Panc1 (cell line): ENCODE measurements around the gene TRABD2B. TPM values are rescaled to one million over a fixed set of nuclear protein-coding genes. Genes with fewer than 3 reads are reported as not detected.

Experiments
- ATAC-seq: fragments of 200-7000 bp; cut with Tn5 transposase; 2 replicates; pipeline ENCODE4 v1.9.1; 2020; ENCODE audit warnings: mild to moderate bottlenecking, moderate library complexity
- BruUV-seq: library from RNA; stranded (reverse); fragments of 400-500 nt; replicated peaks from 2 replicates; lab custom pipeline; 2021; lab: Mats Ljungman, UMichigan
- CTCF ChIA-PET: fragments of 300-600 bp; sonication (Branson Sonifier 250); formaldehyde crosslinking; loops from one replicate; lab custom pipeline; 2022; ENCODE audit warnings: antibody characterized with exemption; lab: Charles Lee
- POLR2A ChIA-PET: fragments of 300-600 bp; sonication (Branson Sonifier 250); formaldehyde crosslinking; loops from one replicate; lab custom pipeline; 2022; ENCODE audit warnings: antibody characterized with exemption; lab: Charles Lee
- DNase-seq: peaks from one replicate; pipeline ENCODE4 v3.0.0-alpha.2; 2010; ENCODE audit warnings: low read depth, low spot score
- H3K27ac ChIP-seq: 2 replicates; pipeline ENCODE4 v1.5.1; 2011; ENCODE audit warnings: mild to moderate bottlenecking, low read length, inconsistent platforms
- H3K27me3 ChIP-seq: fragments of 200-500 bp; sonication (Bioruptor generic); 2 replicates; pipeline ENCODE4 v1.6.0; 2014; ENCODE audit warnings: low read length, inconsistent platforms; ENCODE audit not compliant: control insufficient read depth, insufficient read depth
- H3K36me3 ChIP-seq: fragments of 200-500 bp; sonication (Bioruptor generic); 2 replicates; pipeline ENCODE4 v1.5.1; 2014; ENCODE audit warnings: inconsistent platforms, mild to moderate bottlenecking, low read length, moderate library complexity; ENCODE audit not compliant: control insufficient read depth, insufficient read depth
- H3K4me1 ChIP-seq: 2 replicates; pipeline ENCODE4 v1.5.1; 2011; ENCODE audit warnings: inconsistent platforms, mild to moderate bottlenecking, low read length, moderate library complexity; ENCODE audit not compliant: control insufficient read depth, insufficient read depth
- H3K4me3 ChIP-seq, 2 experiments: 2 replicates each; pipeline ENCODE4 v1.5.1; 2011 to 2012; ENCODE audit warnings: low read depth in 2 of 2, low read length in 2 of 2, mild to moderate bottlenecking in 2 of 2, inconsistent platforms in 1 of 2, moderate library complexity in 1 of 2
- H3K9me3 ChIP-seq: fragments of 200-500 bp; sonication (Bioruptor generic); 2 replicates; pipeline ENCODE4 v1.5.1; 2014; ENCODE audit warnings: low read depth, mild to moderate bottlenecking, inconsistent platforms, low read length, moderate library complexity; ENCODE audit not compliant: control insufficient read depth, insufficient read depth
- POLR2AphosphoS5 ChIP-seq: IDR thresholded peaks from 2 replicates; pipeline ENCODE4 v1.6.1; 2012; ENCODE audit warnings: mild to moderate bottlenecking, low read depth, low read length, moderate library complexity
- SIN3A ChIP-seq: IDR thresholded peaks from 2 replicates; pipeline ENCODE4 v1.6.1; 2012; ENCODE audit warnings: low read depth, mild to moderate bottlenecking, low read length, moderate library complexity, borderline replicate concordance; ENCODE audit not compliant: insufficient read depth
- TCF7L2 ChIP-seq: IDR thresholded peaks from 2 replicates; pipeline ENCODE4 v1.6.1; 2011; ENCODE audit warnings: mild to moderate bottlenecking, low read depth, low read length, inconsistent platforms
- in situ Hi-C: cut with HindIII; loops from 2 replicates; pipeline ENCODE4 v1.10.0; 2016; ENCODE audit warnings: low sequenced_read_pairs, low pct_unique_long_range_greater_than_20kb
- intact Hi-C: fragments of 100-400 bp; cut with micrococcal nuclease; formaldehyde crosslinking; loops from one replicate; pipeline ENCODE4 v1.10.0; 2022; ENCODE audit not compliant: unreplicated experiment
- total RNA-seq: library from RNA; stranded (reverse); gene quantifications from one replicate; pipeline ENCODE4 v1.2.1, GENCODE V29; 2021; ENCODE audit not compliant: unreplicated experiment
- TF ChIP-seq, protein P1 (sequence below), 2 experiments: IDR thresholded peaks; 2 replicates each; pipeline ENCODE4 v1.6.1; 2011 to 2012; ENCODE audit warnings: low read depth in 2 of 2, control low read depth in 1 of 2, low read length in 1 of 2, mild to moderate bottlenecking in 1 of 2, moderate library complexity in 1 of 2; ENCODE audit not compliant: insufficient read depth in 1 of 2
- TF ChIP-seq, protein P2 (sequence below): fragments of 450-650 bp; IDR thresholded peaks from 2 replicates; pipeline ENCODE4 v1.5.1; 2017; ENCODE audit warnings: mild to moderate bottlenecking

TRABD2B gene
- total RNA-seq, 1 experiment from 2014 or later = not detected

DNA sequence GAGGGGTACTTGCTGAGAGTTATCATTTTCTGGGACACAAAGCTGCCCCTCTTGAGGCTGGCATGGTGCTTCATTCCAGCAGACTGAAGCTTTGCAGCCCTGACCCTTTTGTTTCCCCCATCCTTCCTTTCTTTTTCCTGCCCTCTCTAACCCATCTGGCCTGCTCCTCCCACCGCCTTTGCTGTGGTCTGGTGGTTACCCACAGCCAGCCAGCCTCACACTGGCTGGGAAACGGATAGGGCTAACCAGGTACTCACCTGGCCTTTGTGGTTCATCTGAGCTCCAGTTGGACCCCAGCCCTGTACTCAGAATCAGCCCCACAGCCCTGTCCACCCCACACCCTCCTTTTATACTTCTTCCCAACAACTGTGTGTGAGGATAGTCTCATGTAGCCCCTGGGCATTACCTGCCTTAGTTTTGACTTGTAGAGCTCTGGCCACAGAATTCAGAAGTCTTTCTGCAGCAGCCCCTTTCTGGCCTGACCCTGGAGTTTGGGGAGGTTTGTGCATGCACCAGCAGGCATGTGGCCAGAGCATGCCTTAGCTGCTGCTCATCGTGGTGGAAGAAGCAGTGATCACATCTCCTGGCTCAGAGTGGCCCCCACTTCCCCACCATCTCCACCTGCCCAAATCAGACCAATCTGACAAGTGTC is 138.0 kb downstream of the TRABD2B start:
- no peak overlapping the region for H3K4me3 ChIP-seq
- CTCF ChIA-PET = no interaction called here
- ATAC-seq (no peak), DNase-seq (no peak)
- intact Hi-C loops (no loop called here), in situ Hi-C loops (no loop called here)
- H3K27ac ChIP-seq = no peak overlapping the region
- H3K27me3 ChIP-seq = no peaks in the 10 kb centered on the region
- H3K36me3 ChIP-seq = no peaks in the 10 kb centered on the region
- no TSS peak for BruUV-seq
- POLR2A ChIA-PET = no interaction called here
- no peaks in the 10 kb centered on the region for H3K4me1 ChIP-seq
- TF ChIP-seq POLR2AphosphoS5 = no peak
- TF ChIP-seq SIN3A = no peak
- TF ChIP-seq, protein P1, sequence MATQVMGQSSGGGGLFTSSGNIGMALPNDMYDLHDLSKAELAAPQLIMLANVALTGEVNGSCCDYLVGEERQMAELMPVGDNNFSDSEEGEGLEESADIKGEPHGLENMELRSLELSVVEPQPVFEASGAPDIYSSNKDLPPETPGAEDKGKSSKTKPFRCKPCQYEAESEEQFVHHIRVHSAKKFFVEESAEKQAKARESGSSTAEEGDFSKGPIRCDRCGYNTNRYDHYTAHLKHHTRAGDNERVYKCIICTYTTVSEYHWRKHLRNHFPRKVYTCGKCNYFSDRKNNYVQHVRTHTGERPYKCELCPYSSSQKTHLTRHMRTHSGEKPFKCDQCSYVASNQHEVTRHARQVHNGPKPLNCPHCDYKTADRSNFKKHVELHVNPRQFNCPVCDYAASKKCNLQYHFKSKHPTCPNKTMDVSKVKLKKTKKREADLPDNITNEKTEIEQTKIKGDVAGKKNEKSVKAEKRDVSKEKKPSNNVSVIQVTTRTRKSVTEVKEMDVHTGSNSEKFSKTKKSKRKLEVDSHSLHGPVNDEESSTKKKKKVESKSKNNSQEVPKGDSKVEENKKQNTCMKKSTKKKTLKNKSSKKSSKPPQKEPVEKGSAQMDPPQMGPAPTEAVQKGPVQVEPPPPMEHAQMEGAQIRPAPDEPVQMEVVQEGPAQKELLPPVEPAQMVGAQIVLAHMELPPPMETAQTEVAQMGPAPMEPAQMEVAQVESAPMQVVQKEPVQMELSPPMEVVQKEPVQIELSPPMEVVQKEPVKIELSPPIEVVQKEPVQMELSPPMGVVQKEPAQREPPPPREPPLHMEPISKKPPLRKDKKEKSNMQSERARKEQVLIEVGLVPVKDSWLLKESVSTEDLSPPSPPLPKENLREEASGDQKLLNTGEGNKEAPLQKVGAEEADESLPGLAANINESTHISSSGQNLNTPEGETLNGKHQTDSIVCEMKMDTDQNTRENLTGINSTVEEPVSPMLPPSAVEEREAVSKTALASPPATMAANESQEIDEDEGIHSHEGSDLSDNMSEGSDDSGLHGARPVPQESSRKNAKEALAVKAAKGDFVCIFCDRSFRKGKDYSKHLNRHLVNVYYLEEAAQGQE (IDR thresholded peaks at IDR 0.05; ENCODE audit: insufficient read depth in 1 of 2, low read depth in 2 of 2, low read length in 1 of 2) = no peak
- no peak for TF ChIP-seq TCF7L2
- TF ChIP-seq, protein P2, sequence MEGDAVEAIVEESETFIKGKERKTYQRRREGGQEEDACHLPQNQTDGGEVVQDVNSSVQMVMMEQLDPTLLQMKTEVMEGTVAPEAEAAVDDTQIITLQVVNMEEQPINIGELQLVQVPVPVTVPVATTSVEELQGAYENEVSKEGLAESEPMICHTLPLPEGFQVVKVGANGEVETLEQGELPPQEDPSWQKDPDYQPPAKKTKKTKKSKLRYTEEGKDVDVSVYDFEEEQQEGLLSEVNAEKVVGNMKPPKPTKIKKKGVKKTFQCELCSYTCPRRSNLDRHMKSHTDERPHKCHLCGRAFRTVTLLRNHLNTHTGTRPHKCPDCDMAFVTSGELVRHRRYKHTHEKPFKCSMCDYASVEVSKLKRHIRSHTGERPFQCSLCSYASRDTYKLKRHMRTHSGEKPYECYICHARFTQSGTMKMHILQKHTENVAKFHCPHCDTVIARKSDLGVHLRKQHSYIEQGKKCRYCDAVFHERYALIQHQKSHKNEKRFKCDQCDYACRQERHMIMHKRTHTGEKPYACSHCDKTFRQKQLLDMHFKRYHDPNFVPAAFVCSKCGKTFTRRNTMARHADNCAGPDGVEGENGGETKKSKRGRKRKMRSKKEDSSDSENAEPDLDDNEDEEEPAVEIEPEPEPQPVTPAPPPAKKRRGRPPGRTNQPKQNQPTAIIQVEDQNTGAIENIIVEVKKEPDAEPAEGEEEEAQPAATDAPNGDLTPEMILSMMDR = no peak
- no peaks in the 10 kb centered on the region for H3K9me3 ChIP-seq

DNA sequence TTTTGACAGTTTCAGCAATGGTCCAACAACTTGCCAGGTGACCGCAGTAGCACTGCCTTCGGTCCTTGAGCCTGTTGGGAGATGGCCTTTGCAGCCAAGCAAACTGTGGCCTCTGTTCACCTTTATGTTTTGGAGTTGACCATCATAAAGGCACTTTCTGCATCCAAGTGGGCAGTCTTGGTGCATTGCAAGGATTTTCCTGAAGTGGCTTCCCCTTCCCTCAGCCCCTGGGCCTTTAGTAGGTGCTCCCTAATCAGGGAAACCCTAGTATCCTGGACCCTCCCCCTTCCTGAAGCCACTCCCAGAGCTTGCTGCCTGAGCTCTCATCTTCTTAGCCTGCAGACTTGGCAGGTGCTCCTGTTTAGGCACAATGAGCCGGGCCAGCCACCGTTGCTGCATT is 140.2 kb downstream of the TRABD2B start:
- ChIA-PET POLR2A (no interaction called here), CTCF (no interaction called here)
- Histone ChIP-seq H3K27ac (no peak overlapping the region), H3K9me3 (no peaks in the 10 kb centered on the region), H3K36me3 (no peaks in the 10 kb centered on the region), H3K27me3 (no peaks in the 10 kb centered on the region), H3K4me1 (no peaks in the 10 kb centered on the region), H3K4me3 (no peak overlapping the region)
- no TSS peak for BruUV-seq
- in situ Hi-C loops (no loop called here), intact Hi-C loops (no loop called here)
- DNase-seq (no peak), ATAC-seq (no peak)
- TF ChIP-seq, protein P1 (IDR thresholded peaks at IDR 0.05; ENCODE audit: insufficient read depth in 1 of 2, low read depth in 2 of 2, low read length in 1 of 2) = no peak
- no peak for TF ChIP-seq POLR2AphosphoS5
- TF ChIP-seq TCF7L2 = no peak
- TF ChIP-seq SIN3A = no peak
- TF ChIP-seq, protein P2 = no peak
